T-helper 1 cell (primary cell): ENCODE results near the gene OR14C36.
"Not testable (repeated sequence)": the region's sequence is repeated elsewhere in the genome, so short reads cannot be mapped to it uniquely, and the experiment has no call there.

Experiments
- DNase-seq, 5 donors: peaks; one replicate each; pipeline ENCODE4 v3.0.0-alpha.2; 2012 to 2020
- total RNA-seq, 4 donors: gene quantifications; one replicate each; lab custom pipeline; 2026; lab: John Stamatoyannopoulos, UW

OR14C36 gene, protein sequence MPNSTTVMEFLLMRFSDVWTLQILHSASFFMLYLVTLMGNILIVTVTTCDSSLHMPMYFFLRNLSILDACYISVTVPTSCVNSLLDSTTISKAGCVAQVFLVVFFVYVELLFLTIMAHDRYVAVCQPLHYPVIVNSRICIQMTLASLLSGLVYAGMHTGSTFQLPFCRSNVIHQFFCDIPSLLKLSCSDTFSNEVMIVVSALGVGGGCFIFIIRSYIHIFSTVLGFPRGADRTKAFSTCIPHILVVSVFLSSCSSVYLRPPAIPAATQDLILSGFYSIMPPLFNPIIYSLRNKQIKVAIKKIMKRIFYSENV
- 0 reads per million in 4 donors for total RNA-seq

DNA sequence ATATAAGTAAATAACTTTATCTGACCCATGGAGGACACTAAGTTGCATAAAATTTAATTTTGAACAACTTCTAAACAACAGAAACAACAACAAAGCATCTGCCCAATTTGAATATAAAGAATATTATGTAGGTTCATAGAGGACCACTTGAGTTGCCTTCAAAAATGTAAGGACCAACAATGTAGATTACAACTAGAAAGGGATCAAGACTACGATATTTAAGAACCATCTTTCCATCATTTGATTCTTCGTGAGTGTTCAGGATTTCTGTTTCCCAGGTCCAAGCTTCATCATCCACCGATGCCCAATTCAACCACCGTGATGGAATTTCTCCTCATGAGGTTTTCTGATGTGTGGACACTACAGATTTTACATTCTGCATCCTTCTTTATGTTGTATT, at the start of gene OR14C36:
TSS of gene OR14C36 (plus strand) at position 301 of the 400 bp plus-strand sequence. CDS start at position 301, 0 bp downstream.
- DNase-seq: no peak

DNA sequence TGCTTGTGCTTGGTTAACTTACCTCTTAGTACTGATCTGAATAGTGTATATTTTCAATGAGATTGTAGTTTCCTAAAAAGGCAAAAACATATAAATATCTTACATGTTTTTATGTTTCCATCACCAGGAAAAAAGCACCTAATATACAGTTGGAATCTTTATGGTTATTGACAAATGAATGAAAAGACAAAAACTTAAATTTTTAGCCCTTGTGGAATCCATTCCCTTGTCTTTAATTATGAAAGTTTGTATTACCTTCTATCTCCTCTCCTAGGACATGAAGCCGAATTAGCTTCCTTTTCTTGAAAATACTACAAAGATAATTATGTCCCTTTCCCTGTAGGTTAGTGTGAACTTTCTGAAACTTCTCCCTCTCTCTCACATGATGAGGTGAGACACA, 45.3 kb upstream of the OR14C36 start, which contains the start of gene OR2T12:
TSS of gene OR2T12 (minus strand) at position 101 of the 400 bp plus-strand sequence. CDS start 7,846 bp downstream, outside the sequence.
- DNase-seq: no peak

DNA sequence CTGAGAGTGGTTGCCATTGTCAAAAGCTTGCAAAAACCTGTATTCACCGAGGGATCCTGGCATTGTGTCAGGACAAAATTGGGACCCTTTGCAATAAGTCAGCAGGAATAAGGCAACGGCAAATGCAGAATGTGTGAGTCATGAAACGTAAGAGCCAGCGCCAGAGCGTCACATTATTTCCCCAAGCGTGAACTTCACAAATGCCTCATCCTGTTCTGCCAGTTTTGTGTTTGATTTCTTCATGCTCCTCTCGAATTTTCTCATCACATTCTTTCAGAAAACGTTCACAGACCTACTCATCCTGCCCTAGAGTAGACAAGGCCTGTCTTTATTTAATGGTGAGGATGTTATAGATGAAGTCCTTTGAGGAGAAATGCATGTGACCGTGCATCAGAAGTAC, 42.9 kb upstream of the OR14C36 start:
- DNase-seq: not testable (repeated sequence)

DNA sequence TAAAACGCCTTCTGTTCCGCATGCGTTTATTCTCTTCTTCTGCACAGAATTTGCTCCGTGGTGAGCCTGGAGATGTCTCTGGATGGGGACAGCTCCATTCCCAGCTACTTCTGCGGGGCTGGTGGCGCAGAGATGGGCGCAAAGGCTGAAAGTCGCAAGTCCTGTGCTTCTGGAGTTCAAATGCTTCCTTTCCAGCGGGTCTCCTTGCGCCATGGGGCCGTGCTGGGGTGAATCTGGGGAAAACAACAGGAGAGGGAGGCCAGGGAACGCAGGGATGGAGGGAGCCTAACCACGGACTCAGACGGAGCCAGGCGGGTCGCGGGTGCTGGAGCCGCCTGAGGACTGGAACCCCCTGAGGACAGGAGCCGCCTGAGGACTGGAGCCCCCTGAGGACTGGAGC, 42.5 kb upstream of the OR14C36 start:
- DNase-seq: no peak

DNA sequence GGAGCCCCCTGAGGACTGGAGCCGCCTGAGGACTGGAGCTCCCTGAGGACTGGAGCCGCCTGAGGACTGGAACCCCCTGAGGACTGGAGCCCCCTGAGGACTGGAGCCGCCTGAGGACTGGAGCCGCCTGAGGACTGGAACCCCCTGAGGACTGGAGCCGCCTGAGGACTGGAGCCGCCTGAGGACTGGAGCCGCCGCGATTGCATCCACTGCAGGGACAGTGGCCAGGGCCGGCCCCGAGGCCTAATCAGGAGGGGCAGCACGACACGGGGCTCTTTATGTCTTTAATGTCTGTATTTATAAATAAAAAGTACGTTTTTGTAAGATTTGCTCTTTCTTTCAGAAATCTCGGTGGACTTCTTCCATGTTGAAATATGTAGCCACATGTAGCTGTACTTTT, 41.8 kb upstream of the OR14C36 start:
- DNase-seq: not testable (repeated sequence)

DNA sequence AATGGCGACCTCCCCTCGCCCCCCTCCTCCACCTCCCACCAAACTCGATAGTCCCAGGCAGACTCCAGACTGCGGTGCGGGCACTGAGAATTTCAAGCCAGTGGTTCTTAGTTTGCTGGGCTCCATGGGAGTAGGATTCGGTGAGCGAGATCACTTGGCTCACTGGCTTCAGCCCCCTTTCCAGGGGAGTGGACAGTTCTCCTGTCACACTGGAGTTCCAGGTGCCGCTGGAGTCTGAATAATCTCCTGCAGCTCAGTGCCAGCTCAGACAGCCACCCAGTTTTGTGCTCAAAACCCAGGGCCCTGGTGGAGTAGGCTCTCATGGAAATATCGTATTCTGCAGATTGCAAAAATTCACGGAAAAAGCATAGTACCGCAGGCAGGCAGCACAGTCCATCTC, 31.8 kb upstream of the OR14C36 start:
- DNase-seq: no peak

DNA sequence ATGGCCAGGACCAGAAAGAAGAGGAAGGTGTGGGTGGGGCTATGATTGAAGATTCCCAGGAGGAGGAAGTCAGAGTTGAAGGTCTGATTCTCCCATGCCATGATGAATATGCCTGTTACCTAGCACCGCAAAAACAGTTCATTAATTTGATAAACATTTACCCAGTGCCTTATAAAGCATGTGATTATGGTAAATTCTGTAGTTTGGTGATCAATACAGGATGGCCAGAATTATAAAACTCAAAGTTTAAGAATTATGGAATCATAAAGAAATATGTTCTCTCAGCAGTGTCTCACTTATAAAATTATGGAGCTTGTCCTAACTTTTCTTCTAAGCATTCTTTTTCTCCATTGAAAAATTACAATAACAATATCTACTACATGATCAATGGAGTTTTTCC, 24.1 kb upstream of the OR14C36 start, which contains the start of gene OR2M7:
TSS of gene OR2M7 (minus strand) at position 101 of the 400 bp plus-strand sequence. CDS start at position 101, 0 bp downstream.
- DNase-seq: no peak

DNA sequence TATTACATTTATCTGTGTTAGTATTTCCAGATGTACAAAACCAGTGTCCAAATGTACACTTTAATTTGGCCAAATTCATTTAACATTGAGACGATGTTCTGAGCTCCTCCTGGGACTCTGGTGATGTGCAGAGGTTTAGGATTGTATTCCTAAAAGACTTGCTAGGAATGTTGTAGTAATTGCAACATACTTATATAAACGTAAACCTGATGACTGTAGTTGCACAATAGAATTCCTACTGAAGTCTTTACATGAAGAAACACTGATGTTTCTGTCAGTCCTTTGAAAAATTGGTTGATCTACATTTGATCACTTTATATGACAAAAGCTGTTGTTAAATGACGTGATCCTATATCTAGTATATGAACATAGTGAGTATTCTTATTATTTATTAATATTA, 5.1 kb upstream of the OR14C36 start:
- no peak for DNase-seq

DNA sequence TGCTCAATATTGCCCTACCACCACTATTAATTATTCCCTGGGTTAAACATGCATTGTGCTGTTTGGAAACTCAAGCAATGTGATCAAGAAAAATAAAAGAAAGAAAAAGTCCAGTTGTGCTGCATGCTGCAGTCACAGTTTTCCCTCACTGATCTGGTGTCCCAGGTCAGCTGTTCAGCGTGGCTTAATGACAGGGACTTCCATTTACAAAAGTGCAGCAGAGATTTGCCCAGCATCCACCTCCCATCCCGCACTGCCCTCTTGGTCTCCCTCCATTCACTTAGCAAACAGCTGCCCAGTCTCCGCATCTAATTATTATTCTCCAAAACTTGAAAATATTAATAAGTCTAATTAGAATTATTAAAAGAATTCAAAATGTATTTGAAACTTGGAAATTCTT, 10.8 kb downstream of the OR14C36 start:
- no peak for DNase-seq

DNA sequence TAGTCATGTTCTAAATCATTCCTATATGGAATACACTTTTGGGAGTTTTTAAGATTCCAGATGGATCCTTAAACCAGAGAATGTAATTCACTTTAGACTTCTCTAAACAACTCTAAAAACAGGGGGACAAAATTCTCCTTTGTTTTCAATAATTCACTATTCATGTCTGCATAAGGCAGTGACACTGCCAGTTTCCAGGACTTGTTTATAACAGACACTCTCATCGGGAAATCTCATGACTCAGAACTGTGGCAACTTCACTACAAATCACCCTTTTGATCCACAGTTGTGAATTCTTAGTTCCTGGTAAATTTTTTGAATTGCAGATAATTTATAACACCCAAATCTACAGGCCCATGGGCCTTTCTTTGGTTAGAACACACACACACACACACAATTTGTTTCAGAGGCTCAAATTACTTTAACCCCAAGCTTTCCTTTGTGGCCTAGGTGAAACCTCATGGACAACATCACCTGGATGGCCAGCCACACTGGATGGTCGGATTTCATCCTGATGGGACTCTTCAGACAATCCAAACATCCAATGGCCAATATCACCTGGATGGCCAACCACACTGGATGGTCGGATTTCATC, 12.6 kb downstream of the OR14C36 start, which contains the start of gene OR2T4:
TSS of gene OR2T4 (plus strand) at position 545 of the 595 bp plus-strand sequence. CDS start at position 545, 0 bp downstream.
- DNase-seq: no peak

DNA sequence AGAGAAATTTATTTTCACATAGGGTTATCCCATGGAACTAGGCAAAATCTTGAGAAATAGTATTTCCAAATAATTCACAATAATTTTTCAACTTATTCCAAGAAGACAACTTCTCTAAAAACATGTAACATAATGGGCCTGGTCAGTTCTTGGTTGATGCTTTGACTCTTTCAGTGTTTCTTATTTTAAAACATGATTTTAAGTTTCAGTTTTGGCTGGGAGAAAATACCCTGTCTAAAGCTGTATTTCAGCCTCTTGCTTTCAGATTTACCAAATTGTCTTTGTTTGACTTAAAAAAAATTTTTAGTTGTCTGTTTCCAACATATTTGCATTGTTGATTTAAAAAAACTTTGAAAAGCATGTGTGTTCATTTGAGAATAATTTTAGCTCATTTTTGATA, 18.0 kb downstream of the OR14C36 start:
- DNase-seq: no peak

DNA sequence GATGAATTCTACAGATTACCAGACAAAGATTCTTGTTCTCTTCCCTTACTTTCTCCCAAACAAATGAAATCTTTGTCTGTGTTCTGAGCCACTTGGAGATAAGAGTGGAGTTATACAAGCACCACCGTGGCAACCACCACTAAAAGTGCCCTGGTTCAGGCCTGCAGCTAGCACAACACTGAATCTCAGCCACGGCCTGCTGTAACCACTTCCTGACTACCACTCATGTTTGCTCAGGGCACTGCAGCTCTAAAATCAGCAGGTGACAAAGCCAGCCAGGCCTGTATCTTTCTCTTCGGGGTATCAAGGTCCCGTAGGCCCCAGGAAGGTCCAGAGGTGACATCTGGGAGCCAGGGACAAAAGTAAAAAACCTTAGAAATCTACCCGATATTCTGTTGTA, 23.8 kb downstream of the OR14C36 start:
- DNase-seq: no peak

DNA sequence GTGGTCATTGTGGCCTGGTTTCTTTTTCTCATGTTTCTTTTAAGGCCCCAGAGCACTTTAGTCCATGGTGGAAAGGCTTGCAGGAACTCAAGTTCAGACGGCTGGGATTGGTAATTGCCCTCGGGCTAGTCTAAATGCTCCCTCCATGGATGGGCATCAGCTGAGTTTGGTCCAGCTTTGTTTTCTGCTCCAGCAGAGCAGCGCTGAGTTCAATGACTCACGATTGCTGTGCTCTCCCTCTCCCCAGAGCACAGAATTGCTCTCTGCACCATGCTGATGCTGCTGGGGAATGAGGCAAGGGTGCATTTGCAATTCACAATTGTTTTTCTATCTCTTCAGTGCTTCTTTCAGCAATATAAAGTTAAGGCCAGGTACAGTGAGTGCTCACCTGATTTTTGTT, 25.2 kb downstream of the OR14C36 start:
- no peak for DNase-seq

DNA sequence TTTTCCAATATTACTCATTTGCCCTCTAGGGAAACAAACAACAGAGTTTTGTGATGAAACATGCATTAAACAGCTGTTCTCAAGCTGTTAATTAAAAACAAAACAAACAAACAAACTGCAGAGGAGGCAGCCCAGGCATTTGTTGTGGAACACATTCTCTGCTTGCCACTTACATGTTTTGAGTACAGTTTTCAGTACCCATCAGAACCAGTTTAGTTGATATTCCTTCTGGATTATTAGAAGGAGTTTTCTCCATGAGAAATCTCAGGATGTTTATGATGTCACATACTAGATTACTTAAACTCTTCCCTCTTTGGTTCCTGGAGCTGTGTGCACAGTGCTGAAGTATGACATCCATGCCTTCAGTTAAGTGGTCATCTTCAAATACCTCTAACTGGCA, 26.9 kb downstream of the OR14C36 start, which contains the start of gene OR2T6:
TSS of gene OR2T6 (plus strand) at position 301 of the 400 bp plus-strand sequence. CDS start 11,863 bp downstream, outside the sequence.
- DNase-seq: no peak

DNA sequence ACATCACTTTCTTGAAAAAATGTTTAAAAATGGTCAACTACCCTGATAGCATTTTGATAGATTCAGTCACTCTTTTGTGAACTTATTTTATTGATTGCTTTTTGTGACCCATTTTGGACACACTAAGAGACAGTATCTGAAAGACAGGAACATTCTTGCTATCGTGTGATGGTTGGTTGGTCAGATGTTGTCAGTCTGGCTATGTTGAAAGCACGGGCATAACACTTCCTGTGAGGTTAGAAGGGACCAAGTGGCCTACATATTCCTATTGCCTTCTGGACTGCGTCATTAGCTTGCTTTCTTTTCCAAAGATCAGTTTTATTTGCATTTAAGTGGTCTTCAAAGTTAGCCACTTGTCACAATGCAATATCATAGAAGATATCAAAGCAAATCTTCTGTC, 28.3 kb downstream of the OR14C36 start:
- DNase-seq: no peak

DNA sequence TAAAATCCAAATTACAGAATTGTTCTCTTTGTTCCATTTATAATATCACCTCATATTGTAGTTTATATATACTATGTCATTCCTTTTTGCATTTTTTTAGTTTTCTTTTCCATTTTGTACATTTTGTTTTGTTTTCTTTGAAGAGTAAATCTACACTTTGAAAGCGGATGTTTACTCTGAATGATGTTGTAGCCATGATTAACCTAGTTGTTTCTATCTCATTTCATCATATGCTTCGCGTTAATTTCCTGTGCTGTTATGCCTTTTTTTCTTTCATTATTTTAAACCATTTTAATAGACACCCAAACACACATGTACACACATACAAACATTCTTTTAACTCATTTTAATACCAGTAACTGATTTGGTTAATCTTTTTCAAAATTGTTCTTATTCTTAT, 32.3 kb downstream of the OR14C36 start:
- no peak for DNase-seq

DNA sequence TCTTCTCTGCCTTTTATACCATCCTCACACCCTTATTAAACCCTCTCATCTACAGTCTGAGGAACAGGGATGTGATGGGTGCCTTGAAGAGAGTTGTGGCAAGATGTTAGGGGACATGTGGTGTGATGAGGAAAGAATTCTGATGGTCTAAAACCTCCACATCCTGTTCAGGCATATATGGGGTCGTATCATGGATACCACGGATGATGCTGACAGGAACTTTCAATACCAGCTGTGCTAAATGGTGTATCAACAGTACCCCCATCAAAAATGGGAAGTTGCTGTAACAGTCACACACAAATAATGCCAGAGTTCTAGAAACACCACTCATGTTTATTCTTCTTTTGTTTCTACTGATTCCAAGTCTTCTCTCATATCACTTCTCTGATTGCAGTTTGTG, 39.9 kb downstream of the OR14C36 start:
- no peak for DNase-seq

DNA sequence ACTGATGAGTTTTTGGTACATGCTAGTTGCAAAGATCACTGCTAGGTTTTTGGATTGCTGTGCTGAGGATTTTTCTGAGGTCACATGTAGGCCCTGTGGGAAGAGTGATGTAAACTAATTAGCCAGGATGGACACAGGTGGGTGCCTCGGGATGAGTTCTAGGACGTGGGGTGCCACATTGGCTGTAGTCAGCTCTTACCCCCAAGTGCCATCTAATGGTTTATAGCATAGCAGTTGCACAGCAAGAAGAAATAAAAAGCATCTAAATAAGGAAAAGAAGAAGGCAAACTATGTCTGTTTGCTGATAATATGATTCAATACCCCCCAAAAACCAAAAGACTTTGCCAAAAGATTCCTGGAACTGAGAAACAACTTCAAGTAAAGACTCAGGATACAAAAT, 44.5 kb downstream of the OR14C36 start:
- no peak for DNase-seq
